GM12801 (cell line): ENCODE results near the gene PGAP6.

Experiments used
- CTCF ChIP-seq: IDR thresholded peaks from one replicate; pipeline ENCODE4 v1.5.1; 2011; ENCODE audit warnings: control low read depth; ENCODE audit not compliant: insufficient read length; ENCODE audit errors: extremely low read depth

PGAP6 gene

GRCh38 chr16:389352-389751, 7.6 kb upstream of the PGAP6 start:
- TF ChIP-seq CTCF, result no peak

- TF ChIP-seq CTCF, result no peak
These were observed 4.9 kb upstream of the PGAP6 start for GRCh38 chr16:386641-387156.

- no peak for TF ChIP-seq CTCF
These were observed 1.7 kb upstream of the PGAP6 start for GRCh38 chr16:383326-384051.

GRCh38 chr16:381012-381788, 578 bp downstream of the PGAP6 start:
- no peak for TF ChIP-seq CTCF

GRCh38 chr16:380762-381011, 1.1 kb downstream of the PGAP6 start:
- no peak for TF ChIP-seq CTCF

GRCh38 chr16:379961-380761, 1.6 kb downstream of the PGAP6 start:
- TF ChIP-seq CTCF, result no peak
